IMR-90 (cell line): ENCODE data around the gene LIN28A. TPM values are rescaled to one million over a fixed set of nuclear protein-coding genes. Genes with fewer than 3 reads are reported as not detected.

ENCODE experiments used
- ATAC-seq: fragments of 200-7000 bp; cut with Tn5 transposase; 2 replicates; pipeline ENCODE4 v1.9.1; 2020; ENCODE audit warnings: low read depth, mild to moderate bottlenecking, moderate library complexity
- BruUV-seq: library from RNA; stranded (reverse); fragments of 400-500 nt; replicated peaks from 2 replicates; lab custom pipeline; 2021; lab: Mats Ljungman, UMichigan
- CTCF ChIA-PET: fragments of 300-600 bp; formaldehyde crosslinking; extraction: SDS; loops from one replicate; lab custom pipeline; 2021; ENCODE audit warnings: antibody characterized with exemption; lab: Yijun Ruan, JAX
- POLR2A ChIA-PET: fragments of 300-600 bp; sonication (Branson Sonifier 250); formaldehyde crosslinking; loops from one replicate; lab custom pipeline; 2022; ENCODE audit warnings: antibody characterized with exemption; ENCODE audit not compliant: unreplicated experiment; lab: Charles Lee
- DNase-seq: peaks from one replicate; pipeline ENCODE4 v3.0.0; 2013
- H2AFZ ChIP-seq: replicated peaks from 2 replicates; pipeline ENCODE3; 2013; ENCODE audit warnings: low read length, mild to moderate bottlenecking; ENCODE audit not compliant: poor library complexity
- H2AK5ac ChIP-seq: 2 replicates; pipeline ENCODE4 v1.6.1; 2013; ENCODE audit warnings: low read depth, low read length, inconsistent platforms
- H2AK9ac ChIP-seq: replicated peaks from 2 replicates; pipeline ENCODE3; 2013; ENCODE audit warnings: mild to moderate bottlenecking, low read depth, low read length, moderate library complexity; ENCODE audit not compliant: poor library complexity
- H2BK120ac ChIP-seq: 2 replicates; pipeline ENCODE4 v1.6.1; 2013; ENCODE audit warnings: low read depth, low read length, inconsistent platforms
- H2BK15ac ChIP-seq: 3 replicates; pipeline ENCODE4 v1.6.1; 2013; ENCODE audit warnings: low read depth, low read length, inconsistent platforms
- H2BK20ac ChIP-seq: 2 replicates; pipeline ENCODE4 v1.6.1; 2013; ENCODE audit warnings: low read depth, mild to moderate bottlenecking, inconsistent platforms, low read length, moderate library complexity
- H2BK5ac ChIP-seq: 2 replicates; pipeline ENCODE4 v1.6.1; 2013; ENCODE audit warnings: mild to moderate bottlenecking, low read depth, low read length, inconsistent platforms; ENCODE audit not compliant: poor library complexity, severe bottlenecking
- H3K14ac ChIP-seq: replicated peaks from 2 replicates; pipeline ENCODE4 v1.6.1; 2013; ENCODE audit warnings: low read depth, low read length, inconsistent platforms
- H3K18ac ChIP-seq: 2 replicates; pipeline ENCODE4 v1.6.1; 2013; ENCODE audit warnings: low read depth, low read length, control low read depth
- H3K23ac ChIP-seq: 2 replicates; pipeline ENCODE4 v1.6.1; 2013; ENCODE audit warnings: low read depth, low read length, inconsistent platforms
- H3K27ac ChIP-seq: 2 replicates; pipeline ENCODE4 v1.5.1; 2013; ENCODE audit warnings: mild to moderate bottlenecking, control low read depth, low read length; ENCODE audit not compliant: insufficient read depth
- H3K27me3 ChIP-seq: 2 replicates; pipeline ENCODE4 v1.6.1; 2013; ENCODE audit warnings: low read length; ENCODE audit not compliant: control insufficient read depth, insufficient read depth
- H3K36me3 ChIP-seq: 2 replicates; pipeline ENCODE4 v1.6.1; 2013; ENCODE audit warnings: low read length, mixed read lengths; ENCODE audit not compliant: control insufficient read depth, insufficient read depth
- H3K4ac ChIP-seq: 2 replicates; pipeline ENCODE4 v1.6.1; 2013; ENCODE audit warnings: low read depth, low read length, inconsistent platforms
- H3K4me1 ChIP-seq: 2 replicates; pipeline ENCODE4 v1.6.1; 2013; ENCODE audit warnings: low read length, mixed read lengths; ENCODE audit not compliant: control insufficient read depth, insufficient read depth
- H3K4me2 ChIP-seq: 2 replicates; pipeline ENCODE4 v1.6.1; 2013; ENCODE audit warnings: low read depth, mild to moderate bottlenecking, control low read depth, low read length, moderate library complexity
- H3K4me3 ChIP-seq: 2 replicates; pipeline ENCODE4 v1.5.1; 2013; ENCODE audit warnings: low read depth, mild to moderate bottlenecking, control low read depth, low read length, moderate library complexity; ENCODE audit not compliant: insufficient read depth
- H3K56ac ChIP-seq: 2 replicates; pipeline ENCODE4 v1.6.1; 2013; ENCODE audit warnings: low read length, inconsistent platforms; ENCODE audit not compliant: insufficient read depth; ENCODE audit errors: extremely low read depth
- H3K79me1 ChIP-seq, 2 experiments: 2 replicates each; pipeline ENCODE4 v1.6.1; 2013; ENCODE audit warnings: low read length in 2 of 2, inconsistent platforms in 1 of 2, low read depth in 1 of 2
- H3K9ac ChIP-seq: 2 replicates; pipeline ENCODE4 v1.6.1; 2013; ENCODE audit warnings: low read depth, low read length, control low read depth
- H3K9me1 ChIP-seq: 2 replicates; pipeline ENCODE4 v1.6.1; 2013; ENCODE audit warnings: low read length, inconsistent platforms; ENCODE audit not compliant: insufficient read depth
- H3K9me3 ChIP-seq: 2 replicates; pipeline ENCODE4 v1.6.1; 2013; ENCODE audit warnings: low read length; ENCODE audit not compliant: control insufficient read depth, insufficient read depth
- H4K20me1 ChIP-seq: 2 replicates; pipeline ENCODE4 v1.6.1; 2013; ENCODE audit warnings: low read length, inconsistent platforms; ENCODE audit not compliant: insufficient read depth
- H4K5ac ChIP-seq: 2 replicates; pipeline ENCODE4 v1.6.1; 2013; ENCODE audit warnings: mild to moderate bottlenecking, low read depth, low read length, control low read depth
- H4K8ac ChIP-seq, 2 experiments: 2 replicates each; pipeline ENCODE4 v1.6.1; 2013; ENCODE audit warnings: low read depth in 2 of 2, low read length in 2 of 2, control low read depth in 1 of 2, inconsistent platforms in 1 of 2
- H4K91ac ChIP-seq: 2 replicates; pipeline ENCODE4 v1.6.1; 2013; ENCODE audit warnings: low read depth, low read length, inconsistent platforms; ENCODE audit not compliant: insufficient read depth
- BHLHE40 ChIP-seq: fragments of 150-350 bp; IDR thresholded peaks from 2 replicates; pipeline ENCODE4 v1.6.1; 2016; ENCODE audit warnings: mild to moderate bottlenecking, low read depth, low read length
- CEBPB ChIP-seq: IDR thresholded peaks from 2 replicates; pipeline ENCODE4 v1.6.1; 2012; ENCODE audit warnings: low read depth, low read length, improper control_type of control experiment
- FOS ChIP-seq: fragments of 150-350 bp; IDR thresholded peaks from 2 replicates; pipeline ENCODE4 v1.6.1; 2016; ENCODE audit warnings: low read depth, low read length
- MAFK ChIP-seq: IDR thresholded peaks from 2 replicates; pipeline ENCODE4 v1.6.1; 2012; ENCODE audit warnings: low read depth, low read length, improper control_type of control experiment
- MAZ ChIP-seq: IDR thresholded peaks from 2 replicates; pipeline ENCODE4 v1.6.1; 2012; ENCODE audit warnings: low read depth, mild to moderate bottlenecking, low read length, improper control_type of control experiment, moderate library complexity, borderline replicate concordance
- MXI1 ChIP-seq: IDR thresholded peaks from 2 replicates; pipeline ENCODE4 v1.6.1; 2012; ENCODE audit warnings: low read depth, mild to moderate bottlenecking, low read length, moderate library complexity, borderline replicate concordance
- RAD21 ChIP-seq: IDR thresholded peaks from 2 replicates; pipeline ENCODE4 v1.6.1; 2012; ENCODE audit warnings: low read length, improper control_type of control experiment
- RCOR1 ChIP-seq: IDR thresholded peaks from 2 replicates; pipeline ENCODE4 v1.6.1; 2012; ENCODE audit warnings: mild to moderate bottlenecking, low read length, improper control_type of control experiment; ENCODE audit not compliant: insufficient replicate concordance
- RFX5 ChIP-seq: IDR thresholded peaks from 2 replicates; pipeline ENCODE4 v1.8.0; 2012; ENCODE audit warnings: low read depth, mild to moderate bottlenecking, low read length, moderate library complexity
- SMC3 ChIP-seq: fragments of 150-350 bp; IDR thresholded peaks from 2 replicates; pipeline ENCODE4 v1.6.1; 2016; ENCODE audit warnings: low read depth, mild to moderate bottlenecking, antibody characterized with exemption, low read length, moderate library complexity
- USF2 ChIP-seq: fragments of 150-350 bp; IDR thresholded peaks from 2 replicates; pipeline ENCODE4 v1.6.1; 2017; ENCODE audit warnings: mild to moderate bottlenecking, antibody characterized with exemption, low read length, low read depth
- WGBS, 2 experiments: methylation state at CpG; one replicate each; pipeline versions ENCODE4 v1.1.5 to v1.1.7; 2013; ENCODE audit warnings: missing lambda C conversion rate in 2 of 2; ENCODE audit not compliant: insufficient read length in 1 of 2; ENCODE audit errors: extremely low coverage in 2 of 2; 5-methylcytosine and 5-hydroxymethylcytosine counted together
- dilution Hi-C: fragments of 300-500 bp; cut with HindIII; formaldehyde crosslinking; loops from one replicate; pipeline ENCODE4 v1.14.3; 2018; ENCODE audit warnings: low sequenced_read_pairs; ENCODE audit not compliant: unreplicated experiment
- in situ Hi-C: fragments of 300-500 bp; cut with MboI; formaldehyde crosslinking; loops from 3 replicates; pipeline ENCODE4 v1.14.3; 2019; ENCODE audit warnings: low sequenced_read_pairs, inconsistent platforms, mixed read lengths
- intact Hi-C: fragments of 100-400 bp; cut with micrococcal nuclease; formaldehyde crosslinking; loops from 2 replicates; pipeline ENCODE4 v1.10.0; 2022
- polyA plus RNA-seq, 3 experiments: library from polyadenylated mRNA; depleted of rRNA; stranded (reverse); fragments of >200 nt; gene quantifications; 2 replicates each; pipeline ENCODE4 v1.2.3, GENCODE V29; 2012; ENCODE audit warnings: low replicate concordance in 1 of 3
- total RNA-seq: library from RNA; depleted of rRNA; stranded (reverse); fragments of >200 nt; gene quantifications from 2 replicates; pipeline ENCODE4 v1.2.3, GENCODE V29; 2012
- TF ChIP-seq, protein P1 (sequence below): conservative IDR thresholded peaks from 2 replicates; pipeline ENCODE4 v1.5.1; 2012; ENCODE audit warnings: mild to moderate bottlenecking, low read depth, low read length, improper control_type of control experiment
- TF ChIP-seq, protein P2 (sequence below): fragments of 150-350 bp; IDR thresholded peaks from 2 replicates; pipeline ENCODE4 v1.6.1; 2016; ENCODE audit warnings: low read depth, mild to moderate bottlenecking, low read length, moderate library complexity, borderline replicate concordance

LIN28A gene
- total and polyA plus RNA-seq, 2 of the 4 experiments (the other 2 are of a cell fraction), result not detected

DNA sequence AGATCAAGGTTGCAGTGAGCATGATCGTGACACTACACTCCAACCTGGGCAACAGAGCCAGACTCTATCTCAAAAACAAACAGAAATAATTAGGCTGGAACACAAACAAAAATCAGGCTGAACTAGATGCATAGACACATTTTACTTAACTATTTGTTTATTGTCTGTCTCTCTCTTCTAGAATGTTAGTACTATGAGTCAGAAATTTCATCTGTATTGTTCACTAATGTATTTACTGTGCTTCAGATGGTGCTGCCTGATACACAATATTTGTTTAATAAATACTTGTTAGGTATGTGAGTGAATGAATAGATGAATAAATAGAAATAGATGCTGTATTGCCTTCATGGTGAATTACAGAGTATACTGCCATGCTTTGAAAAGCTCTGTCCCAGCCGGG, 6.0 kb upstream of the LIN28A start:
- H2AK9ac ChIP-seq, result no peak overlapping the region
- intact Hi-C loops, result no loop called here
- H4K20me1 ChIP-seq, result no peaks in the 10 kb centered on the region
- no peaks in the 10 kb centered on the region for H3K36me3 ChIP-seq
- H4K5ac ChIP-seq, result no peak overlapping the region
- POLR2A ChIA-PET, result no interaction called here
- in situ Hi-C loops, result no loop called here
- H3K79me1 ChIP-seq, result no peaks in the 10 kb centered on the region
- H2AFZ ChIP-seq, result no peak overlapping the region
- H3K4me3 ChIP-seq, result no peak overlapping the region
- H3K9me3 ChIP-seq, result no peaks in the 10 kb centered on the region
- H3K14ac ChIP-seq, result no peak overlapping the region
- dilution Hi-C loops, result no loop called here
- no peak overlapping the region for H3K9ac ChIP-seq
- H4K8ac ChIP-seq, result no peak overlapping the region
- H3K9me1 ChIP-seq, result no peaks in the 10 kb centered on the region
- H3K27ac ChIP-seq, result no peak overlapping the region
- no peak overlapping the region for H2BK20ac ChIP-seq
- H3K27me3 ChIP-seq, result peaks cover 9% of the 10 kb centered on the region
- BruUV-seq, result no TSS peak
- no peak overlapping the region for H2BK5ac ChIP-seq
- TF ChIP-seq, protein P1, sequence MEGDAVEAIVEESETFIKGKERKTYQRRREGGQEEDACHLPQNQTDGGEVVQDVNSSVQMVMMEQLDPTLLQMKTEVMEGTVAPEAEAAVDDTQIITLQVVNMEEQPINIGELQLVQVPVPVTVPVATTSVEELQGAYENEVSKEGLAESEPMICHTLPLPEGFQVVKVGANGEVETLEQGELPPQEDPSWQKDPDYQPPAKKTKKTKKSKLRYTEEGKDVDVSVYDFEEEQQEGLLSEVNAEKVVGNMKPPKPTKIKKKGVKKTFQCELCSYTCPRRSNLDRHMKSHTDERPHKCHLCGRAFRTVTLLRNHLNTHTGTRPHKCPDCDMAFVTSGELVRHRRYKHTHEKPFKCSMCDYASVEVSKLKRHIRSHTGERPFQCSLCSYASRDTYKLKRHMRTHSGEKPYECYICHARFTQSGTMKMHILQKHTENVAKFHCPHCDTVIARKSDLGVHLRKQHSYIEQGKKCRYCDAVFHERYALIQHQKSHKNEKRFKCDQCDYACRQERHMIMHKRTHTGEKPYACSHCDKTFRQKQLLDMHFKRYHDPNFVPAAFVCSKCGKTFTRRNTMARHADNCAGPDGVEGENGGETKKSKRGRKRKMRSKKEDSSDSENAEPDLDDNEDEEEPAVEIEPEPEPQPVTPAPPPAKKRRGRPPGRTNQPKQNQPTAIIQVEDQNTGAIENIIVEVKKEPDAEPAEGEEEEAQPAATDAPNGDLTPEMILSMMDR, result no peak
- TF ChIP-seq CEBPB (no peak), MAZ (no peak), USF2 (no peak), BHLHE40 (no peak), MAFK (no peak), RAD21 (no peak), SMC3 (no peak), RCOR1 (no peak), MXI1 (no peak), RFX5 (no peak), FOS (no peak)
- TF ChIP-seq, protein P2, sequence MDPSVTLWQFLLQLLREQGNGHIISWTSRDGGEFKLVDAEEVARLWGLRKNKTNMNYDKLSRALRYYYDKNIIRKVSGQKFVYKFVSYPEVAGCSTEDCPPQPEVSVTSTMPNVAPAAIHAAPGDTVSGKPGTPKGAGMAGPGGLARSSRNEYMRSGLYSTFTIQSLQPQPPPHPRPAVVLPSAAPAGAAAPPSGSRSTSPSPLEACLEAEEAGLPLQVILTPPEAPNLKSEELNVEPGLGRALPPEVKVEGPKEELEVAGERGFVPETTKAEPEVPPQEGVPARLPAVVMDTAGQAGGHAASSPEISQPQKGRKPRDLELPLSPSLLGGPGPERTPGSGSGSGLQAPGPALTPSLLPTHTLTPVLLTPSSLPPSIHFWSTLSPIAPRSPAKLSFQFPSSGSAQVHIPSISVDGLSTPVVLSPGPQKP, result no peak
- ATAC-seq, result peak; percentile 22; the same call in 1 of the 2 replicates
- H3K56ac ChIP-seq, result no peak overlapping the region
- no peak overlapping the region for H4K91ac ChIP-seq
- peak; percentile 31 for DNase-seq
- no peak overlapping the region for H3K23ac ChIP-seq
- H3K4me2 ChIP-seq, result no peak overlapping the region
- H3K4ac ChIP-seq, result no peak overlapping the region
- CTCF ChIA-PET, result interaction anchor here (3.0 kb wide), 1 partner anchor 12 kb away, joined by 20 read pairs; no protein-coding TSS in a partner anchor
- no peak overlapping the region for H2BK15ac ChIP-seq
- no peak overlapping the region for H3K18ac ChIP-seq
- no CpG with 5 or more reads among the region's 2 CpGs for WGBS, 2 experiments
- no peak overlapping the region for H2AK5ac ChIP-seq
- H3K4me1 ChIP-seq, result no peaks in the 10 kb centered on the region; the same call in 1 of the 2 replicates
- no peak overlapping the region for H2BK120ac ChIP-seq
